Glutamatergic neuron (in vitro differentiated cells): ENCODE results near the gene GATA6. TPM values are rescaled to one million over a fixed set of nuclear protein-coding genes. Genes with fewer than 3 reads are reported as not detected.

Experiments used
- DNase-seq: peaks from one replicate; pipeline ENCODE4 v3.0.0; 2022
- H3K27ac Mint-ChIP-seq: one replicate; pipeline ENCODE4 v1.8.0; 2020; ENCODE audit warnings: mild to moderate bottlenecking, mixed read lengths, inconsistent platforms; ENCODE audit not compliant: unreplicated experiment
- H3K27me3 Mint-ChIP-seq: one replicate; pipeline ENCODE4 v1.8.0; 2020; ENCODE audit warnings: mild to moderate bottlenecking, moderate library complexity, mixed read lengths, inconsistent platforms; ENCODE audit not compliant: unreplicated experiment
- H3K36me3 Mint-ChIP-seq: one replicate; pipeline ENCODE4 v1.8.0; 2020; ENCODE audit warnings: mild to moderate bottlenecking, mixed read lengths, inconsistent platforms; ENCODE audit not compliant: unreplicated experiment
- H3K4me1 Mint-ChIP-seq: one replicate; pipeline ENCODE4 v1.8.0; 2020; ENCODE audit warnings: mild to moderate bottlenecking, low read depth, mixed read lengths, inconsistent platforms; ENCODE audit not compliant: unreplicated experiment
- H3K4me3 Mint-ChIP-seq: one replicate; pipeline ENCODE4 v1.8.0; 2020; ENCODE audit warnings: mild to moderate bottlenecking, mixed read lengths, inconsistent platforms; ENCODE audit not compliant: unreplicated experiment
- H3K9me3 Mint-ChIP-seq: one replicate; pipeline ENCODE4 v1.8.0; 2020; ENCODE audit warnings: mild to moderate bottlenecking, moderate library complexity, mixed read lengths, inconsistent platforms; ENCODE audit not compliant: unreplicated experiment
- total RNA-seq: library from RNA; stranded (reverse); fragmentation: NEBNext Ultra II Directional; extraction: Animal tissue kit (Norgen Biotek cat#: 25700); gene quantifications from one replicate; pipeline ENCODE4 v1.2.1, GENCODE V29; 2021; ENCODE audit not compliant: unreplicated experiment
- TF ChIP-seq, protein P1 (sequence below): fragments of 200-600 bp; sonication (generic); IDR thresholded peaks from one replicate; pipeline ENCODE4 v1.5.0; 2021; ENCODE audit not compliant: partially characterized antibody, unreplicated experiment

GATA6 gene
- total RNA-seq, 1 donor from 2014 or later, result 0.42 TPM

DNA sequence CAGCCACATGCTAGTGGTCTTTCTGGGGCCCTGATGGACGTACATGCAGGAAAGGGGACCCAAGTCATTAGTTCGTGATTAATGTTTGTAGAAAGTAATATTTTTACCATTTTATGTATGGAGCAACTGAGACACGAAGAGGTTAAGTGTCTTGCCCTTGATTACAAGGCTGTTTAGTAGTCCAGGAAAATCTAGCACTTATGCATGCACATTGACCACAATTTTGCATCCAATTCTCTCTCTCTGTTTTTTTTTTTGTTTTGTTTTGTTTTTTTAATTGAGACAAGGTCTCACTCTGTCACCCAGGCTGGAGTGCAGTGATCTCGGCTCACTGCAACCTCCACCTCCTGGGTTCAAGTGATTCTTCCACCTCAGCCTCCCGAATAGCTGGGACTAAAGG lies 8.3 kb upstream of the GATA6 start:
- H3K36me3 Mint-ChIP-seq, result no peaks in the 10 kb centered on the region
- no peak overlapping the region for H3K27ac Mint-ChIP-seq
- DNase-seq, result no peak
- H3K4me3 Mint-ChIP-seq, result no peak overlapping the region
- TF ChIP-seq, protein P1, sequence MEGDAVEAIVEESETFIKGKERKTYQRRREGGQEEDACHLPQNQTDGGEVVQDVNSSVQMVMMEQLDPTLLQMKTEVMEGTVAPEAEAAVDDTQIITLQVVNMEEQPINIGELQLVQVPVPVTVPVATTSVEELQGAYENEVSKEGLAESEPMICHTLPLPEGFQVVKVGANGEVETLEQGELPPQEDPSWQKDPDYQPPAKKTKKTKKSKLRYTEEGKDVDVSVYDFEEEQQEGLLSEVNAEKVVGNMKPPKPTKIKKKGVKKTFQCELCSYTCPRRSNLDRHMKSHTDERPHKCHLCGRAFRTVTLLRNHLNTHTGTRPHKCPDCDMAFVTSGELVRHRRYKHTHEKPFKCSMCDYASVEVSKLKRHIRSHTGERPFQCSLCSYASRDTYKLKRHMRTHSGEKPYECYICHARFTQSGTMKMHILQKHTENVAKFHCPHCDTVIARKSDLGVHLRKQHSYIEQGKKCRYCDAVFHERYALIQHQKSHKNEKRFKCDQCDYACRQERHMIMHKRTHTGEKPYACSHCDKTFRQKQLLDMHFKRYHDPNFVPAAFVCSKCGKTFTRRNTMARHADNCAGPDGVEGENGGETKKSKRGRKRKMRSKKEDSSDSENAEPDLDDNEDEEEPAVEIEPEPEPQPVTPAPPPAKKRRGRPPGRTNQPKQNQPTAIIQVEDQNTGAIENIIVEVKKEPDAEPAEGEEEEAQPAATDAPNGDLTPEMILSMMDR, result no peak
- peaks cover 2% of the 10 kb centered on the region for H3K4me1 Mint-ChIP-seq
- H3K9me3 Mint-ChIP-seq, result peaks cover under 1% of the 10 kb centered on the region
- peaks cover 6% of the 10 kb centered on the region for H3K27me3 Mint-ChIP-seq

GRCh38 chr18:22163416-22164161 lies 5.8 kb upstream of the GATA6 start:
- TF ChIP-seq, protein P1, result no peak
- H3K9me3 Mint-ChIP-seq, result peaks cover 13% of the 10 kb centered on the region
- DNase-seq, result no peak
- H3K27me3 Mint-ChIP-seq, result peaks cover 21% of the 10 kb centered on the region
- H3K4me1 Mint-ChIP-seq, result peaks cover 5% of the 10 kb centered on the region
- H3K27ac Mint-ChIP-seq, result no peak overlapping the region
- H3K36me3 Mint-ChIP-seq, result no peaks in the 10 kb centered on the region
- H3K4me3 Mint-ChIP-seq, result no peak overlapping the region

DNA sequence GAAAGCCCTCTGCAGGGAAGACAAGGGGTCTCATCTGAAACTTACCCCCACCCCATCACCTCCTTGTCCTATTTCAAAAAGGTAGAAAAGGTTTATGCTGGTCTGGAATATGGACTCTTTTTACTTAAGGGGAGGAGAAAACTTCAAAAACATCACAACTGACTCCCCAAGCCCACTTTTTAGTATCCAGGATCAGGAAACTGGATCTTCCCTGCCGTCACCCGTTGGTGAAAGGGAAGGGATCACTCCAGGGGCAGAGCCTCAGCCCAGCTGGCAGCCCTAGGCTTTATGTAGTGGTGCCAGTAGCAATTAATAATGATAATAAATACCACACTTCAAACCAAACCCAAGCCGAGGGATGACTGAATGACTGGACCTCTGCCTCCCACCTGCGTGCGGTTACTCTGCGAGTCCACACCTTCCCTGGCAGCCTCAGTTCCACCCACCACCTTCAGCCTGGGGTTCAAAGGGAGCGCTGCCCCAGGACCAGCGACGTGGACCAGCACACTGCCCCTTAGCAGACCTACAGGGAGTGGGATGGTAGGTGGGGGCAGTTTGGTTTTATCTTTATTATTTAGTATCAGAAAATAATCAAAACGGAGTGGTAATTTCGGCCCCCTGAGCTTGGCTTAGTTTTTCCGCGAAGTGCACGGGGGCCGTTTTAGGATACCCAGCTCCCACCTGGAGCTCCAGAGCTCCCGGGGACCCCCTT lies 4.9 kb upstream of the GATA6 start:
- Mint-ChIP-seq H3K4me3 (no peak overlapping the region), H3K4me1 (peaks cover 5% of the 10 kb centered on the region), H3K9me3 (peaks cover 14% of the 10 kb centered on the region), H3K27me3 (peaks cover 22% of the 10 kb centered on the region), H3K36me3 (no peaks in the 10 kb centered on the region), H3K27ac (no peak overlapping the region)
- TF ChIP-seq, protein P1, result no peak
- no peak for DNase-seq

- H3K9me3 Mint-ChIP-seq, result peaks cover 14% of the 10 kb centered on the region
- TF ChIP-seq, protein P1, result no peak
- peak; percentile 47 for DNase-seq
- peak overlapping the region; percentile 87 for H3K4me3 Mint-ChIP-seq
- H3K27ac Mint-ChIP-seq, result no peak overlapping the region
- H3K36me3 Mint-ChIP-seq, result no peaks in the 10 kb centered on the region
- H3K4me1 Mint-ChIP-seq, result peaks cover 5% of the 10 kb centered on the region
- H3K27me3 Mint-ChIP-seq, result peaks cover 25% of the 10 kb centered on the region
Observed at GRCh38 chr18:22165049-22165602, 4.3 kb upstream of the GATA6 start.
